GM18505 (cell line): ENCODE measurements around the gene NEK1.
"Not testable (repeated sequence)": the region's sequence is repeated elsewhere in the genome, so short reads cannot be mapped to it uniquely, and the experiment has no call there.

Source experiments
- ATAC-seq: cut with Tn5 transposase; IDR thresholded peaks from one replicate; pipeline ENCODE4 v1.9.1; 2021; ENCODE audit not compliant: unreplicated experiment
- POLR2A ChIP-seq: IDR thresholded peaks from 4 replicates; pipeline ENCODE4 v1.6.1; 2011; ENCODE audit warnings: borderline replicate concordance; ENCODE audit not compliant: insufficient read depth, insufficient read length; ENCODE audit errors: extremely low read depth

The NEK1 gene

DNA sequence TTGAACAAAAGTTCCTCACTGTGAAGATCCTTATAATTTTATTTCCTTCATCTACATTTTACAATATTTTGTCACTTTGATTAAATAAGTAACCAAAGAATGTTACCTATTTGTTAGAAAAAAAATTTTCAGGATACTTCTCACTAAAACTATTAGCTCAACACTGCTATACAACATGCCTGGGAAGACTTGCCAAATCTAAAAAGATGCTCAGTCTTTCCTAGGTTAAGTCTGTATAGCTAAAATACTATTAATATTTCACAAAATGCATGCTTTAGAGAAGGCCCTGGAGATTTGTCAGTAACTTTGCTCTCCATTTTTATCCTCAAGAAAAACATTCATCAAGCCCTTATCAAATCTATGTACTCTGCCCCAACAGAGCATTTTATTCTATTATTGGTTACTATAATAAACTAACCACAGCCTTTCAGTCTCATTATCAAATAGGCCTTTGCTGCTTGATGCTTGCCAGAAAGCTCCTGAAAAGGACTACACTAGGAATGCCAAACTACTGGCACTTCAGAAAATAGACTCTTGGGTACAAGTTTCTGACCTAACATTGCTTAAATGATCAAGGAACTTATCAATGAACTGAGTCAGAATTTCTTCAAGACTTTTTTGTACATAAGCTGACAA is 17.7 kb downstream of the NEK1 start:
- TF ChIP-seq POLR2A: no peak
- no peak for ATAC-seq

DNA sequence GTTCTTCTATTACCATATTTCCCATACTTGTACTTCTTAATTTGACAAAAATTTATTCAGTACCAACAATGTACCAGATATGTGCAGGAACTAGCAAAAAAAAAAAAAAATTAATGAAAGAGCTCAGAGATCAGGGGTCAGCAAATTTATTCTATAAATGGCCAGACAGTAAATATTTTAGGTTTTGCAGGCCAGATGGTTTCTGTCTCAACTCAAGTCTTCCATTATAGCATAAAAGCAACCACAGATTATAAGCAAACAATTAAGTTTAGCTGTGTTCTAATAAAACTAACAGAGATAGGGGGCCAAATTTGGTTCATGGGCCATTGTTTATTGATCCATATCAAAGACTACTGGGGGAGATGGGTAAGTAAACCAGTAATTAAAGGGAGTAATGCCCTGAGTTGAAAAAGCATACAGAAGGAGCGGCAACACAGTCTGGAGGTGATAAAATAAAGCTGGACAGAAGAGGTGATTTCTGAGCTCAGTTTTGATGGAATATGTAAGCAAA is 19.3 kb downstream of the NEK1 start:
- ATAC-seq: no peak
- no peak for TF ChIP-seq POLR2A

DNA sequence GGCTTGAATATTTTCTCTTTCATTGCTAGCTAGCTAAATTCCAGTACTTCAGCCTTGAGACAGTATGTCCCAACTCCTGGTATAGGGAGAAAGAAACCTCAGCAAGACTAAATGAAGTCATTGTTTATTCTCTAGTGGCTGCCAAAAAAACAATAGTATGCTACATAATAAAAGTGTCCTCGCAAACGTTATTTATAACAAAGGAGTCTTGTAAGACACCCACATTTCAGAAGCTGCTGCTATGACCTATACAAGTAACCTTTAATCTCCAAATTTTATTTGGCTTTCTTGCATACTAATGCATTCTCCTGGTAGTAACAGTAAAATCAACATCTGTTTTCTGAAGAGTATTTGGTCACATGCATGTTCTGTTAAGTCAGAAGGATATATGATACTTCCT is 28.8 kb downstream of the NEK1 start:
- no peak for ATAC-seq
- TF ChIP-seq POLR2A: no peak

DNA sequence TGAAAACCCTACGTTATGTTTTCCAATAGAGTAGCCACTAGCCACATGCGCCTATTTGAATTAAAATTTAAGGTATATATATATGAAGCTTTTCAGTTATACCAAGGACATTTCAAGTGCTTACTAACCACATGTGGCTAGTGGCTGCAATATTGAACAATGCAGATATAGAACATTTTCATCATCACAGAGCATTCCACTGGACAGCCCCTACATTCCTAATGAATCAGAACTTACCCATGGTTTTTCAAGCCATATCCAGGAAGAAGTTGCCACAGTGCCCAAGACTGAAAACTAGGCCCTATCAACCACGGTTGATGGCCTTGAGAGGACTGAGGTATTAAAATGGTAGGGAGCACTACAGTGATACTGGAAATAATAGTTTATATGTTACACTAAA is 29.7 kb downstream of the NEK1 start:
- no peak for ATAC-seq
- TF ChIP-seq POLR2A: no peak

DNA sequence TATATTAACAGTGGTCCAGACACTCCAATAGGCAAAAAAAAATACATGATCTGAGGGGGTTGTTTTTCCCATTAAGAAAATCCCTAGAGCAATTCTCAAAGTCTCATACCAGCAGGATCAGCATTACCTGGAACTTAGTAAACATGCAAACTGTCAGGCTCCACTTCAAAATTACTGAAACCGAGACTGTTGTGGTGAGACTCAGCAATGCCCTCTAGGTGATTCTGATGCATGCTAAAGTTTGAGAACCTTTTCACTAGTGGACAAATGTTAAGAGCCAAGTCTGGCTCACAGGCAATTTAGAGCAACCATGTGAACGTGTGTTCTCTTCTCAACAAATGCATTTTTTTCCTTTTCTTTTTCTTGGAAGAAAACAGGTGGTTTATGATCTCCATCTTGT is 30.2 kb downstream of the NEK1 start:
- peak; percentile 93 for ATAC-seq

DNA sequence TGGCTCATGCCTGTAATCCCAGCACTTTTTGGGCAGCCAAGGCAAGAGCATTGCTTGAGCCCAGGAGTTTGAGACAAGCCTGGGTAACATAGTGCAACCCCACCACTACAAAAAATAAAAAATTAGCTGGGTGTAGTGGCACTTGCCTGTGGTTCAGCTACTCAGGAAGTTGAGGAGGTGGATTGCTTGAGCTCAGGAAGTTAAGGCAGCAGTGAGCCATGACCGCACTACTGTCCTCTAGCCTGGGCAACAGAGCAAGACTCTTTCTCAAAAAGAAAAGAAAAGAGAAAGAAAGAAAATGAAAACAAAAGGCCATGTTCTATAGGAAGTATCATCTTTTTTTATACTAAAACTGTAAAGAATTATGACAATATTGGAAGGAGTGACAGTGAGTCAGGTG is 38.5 kb downstream of the NEK1 start:
- TF ChIP-seq POLR2A: no peak
- ATAC-seq: peak; percentile 68

More for the DNA sequence above, 30.2 kb downstream of the NEK1 start:
- TF ChIP-seq POLR2A: no peak

DNA sequence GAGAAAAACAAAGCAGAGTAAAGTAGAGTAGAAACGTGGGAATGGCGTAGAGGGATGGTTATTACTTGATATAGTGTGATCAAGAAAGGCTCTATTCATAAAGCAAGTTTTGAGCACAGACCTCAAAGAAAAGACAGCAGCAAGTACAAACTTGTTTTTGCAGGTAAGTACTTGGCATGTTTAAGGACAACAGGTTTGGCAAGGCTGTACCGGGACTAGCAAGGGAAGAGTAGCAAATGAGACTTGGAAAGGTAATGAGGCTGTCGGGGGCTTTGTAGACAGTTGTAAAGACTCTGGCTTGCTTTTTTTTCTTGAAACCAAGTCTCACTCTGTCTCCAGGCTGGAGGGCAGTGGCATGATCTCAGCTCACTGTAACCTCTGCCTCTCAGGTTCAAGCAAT is 40.9 kb downstream of the NEK1 start:
- ATAC-seq: no peak
- TF ChIP-seq POLR2A: no peak

DNA sequence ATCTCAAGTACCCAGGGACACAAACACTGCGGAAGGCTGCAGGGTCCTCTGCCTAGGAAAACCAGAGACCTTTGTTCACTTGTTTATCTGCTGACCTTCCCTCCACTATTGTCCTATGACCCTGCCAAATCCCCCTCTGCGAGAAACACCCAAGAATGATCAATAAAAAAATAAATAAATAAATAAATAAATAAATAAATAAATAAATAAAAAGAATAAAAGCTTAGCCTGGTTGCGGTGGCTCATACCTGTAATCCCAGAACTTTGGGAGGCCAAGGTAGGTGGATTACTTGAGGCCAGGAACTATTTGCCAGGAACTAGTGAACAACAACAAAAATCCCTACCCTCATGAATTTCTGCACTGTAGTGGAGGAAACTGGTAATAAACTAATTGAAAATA is 41.4 kb downstream of the NEK1 start:
- not testable (repeated sequence) for ATAC-seq

DNA sequence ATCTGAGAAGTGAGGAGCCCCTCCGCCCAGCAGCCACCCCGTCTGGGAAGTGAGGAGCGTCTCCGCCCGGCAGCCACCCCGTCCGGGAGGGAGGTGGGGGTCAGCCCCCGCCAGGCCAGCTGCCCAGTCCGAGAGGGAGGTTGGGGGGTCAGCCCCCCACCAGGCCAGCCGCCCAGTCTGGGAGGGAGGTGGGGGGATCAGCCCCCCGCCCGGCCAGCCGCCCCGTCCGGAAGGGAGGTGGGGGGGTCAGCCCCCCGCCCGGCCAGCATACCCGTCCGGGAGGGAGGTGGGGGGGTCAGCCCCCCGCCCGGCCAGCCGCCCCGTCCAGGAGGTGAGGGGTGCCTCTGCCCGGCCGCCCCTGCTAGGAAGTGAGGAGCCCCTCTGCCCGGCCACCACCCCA is 42.1 kb downstream of the NEK1 start:
- ATAC-seq: not testable (repeated sequence)

DNA sequence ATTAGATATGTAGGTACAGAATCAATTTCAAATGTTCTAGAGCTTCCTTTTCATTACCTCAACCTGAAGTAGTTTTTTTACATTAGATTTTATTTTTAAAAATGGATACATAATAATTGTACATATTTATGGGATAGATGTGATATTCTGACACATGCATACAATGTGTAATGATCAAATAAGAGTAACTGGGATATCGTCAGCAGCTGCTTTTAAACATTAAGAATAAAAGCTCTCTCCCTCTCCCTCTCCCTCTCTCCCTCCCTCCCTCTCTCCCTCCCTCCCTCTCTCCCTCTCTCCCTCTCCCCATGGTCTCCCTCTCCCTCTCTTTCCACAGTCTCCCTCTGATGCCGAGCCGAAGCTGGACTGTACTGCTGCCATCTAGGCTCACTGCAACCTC is 43.2 kb downstream of the NEK1 start:
- ATAC-seq: not testable (repeated sequence)

DNA sequence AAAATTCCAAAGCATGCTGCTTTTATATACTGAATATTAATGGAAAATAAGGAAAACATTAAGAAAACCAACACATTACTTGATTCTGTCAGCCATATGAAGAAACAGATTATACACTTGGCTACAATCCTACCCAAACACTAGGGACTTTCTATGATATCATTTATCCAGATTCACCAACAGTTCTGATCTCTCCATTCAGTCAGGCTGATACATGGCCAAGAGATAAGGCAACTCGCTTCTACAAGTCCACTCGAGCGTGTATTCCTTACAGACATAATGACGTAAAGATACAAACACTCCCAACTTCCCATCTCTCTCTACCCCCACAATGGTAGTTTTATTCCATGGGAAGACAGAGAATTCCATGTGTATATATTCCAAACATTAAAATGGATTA is 44.5 kb downstream of the NEK1 start:
- ATAC-seq: no peak
- no peak for TF ChIP-seq POLR2A

DNA sequence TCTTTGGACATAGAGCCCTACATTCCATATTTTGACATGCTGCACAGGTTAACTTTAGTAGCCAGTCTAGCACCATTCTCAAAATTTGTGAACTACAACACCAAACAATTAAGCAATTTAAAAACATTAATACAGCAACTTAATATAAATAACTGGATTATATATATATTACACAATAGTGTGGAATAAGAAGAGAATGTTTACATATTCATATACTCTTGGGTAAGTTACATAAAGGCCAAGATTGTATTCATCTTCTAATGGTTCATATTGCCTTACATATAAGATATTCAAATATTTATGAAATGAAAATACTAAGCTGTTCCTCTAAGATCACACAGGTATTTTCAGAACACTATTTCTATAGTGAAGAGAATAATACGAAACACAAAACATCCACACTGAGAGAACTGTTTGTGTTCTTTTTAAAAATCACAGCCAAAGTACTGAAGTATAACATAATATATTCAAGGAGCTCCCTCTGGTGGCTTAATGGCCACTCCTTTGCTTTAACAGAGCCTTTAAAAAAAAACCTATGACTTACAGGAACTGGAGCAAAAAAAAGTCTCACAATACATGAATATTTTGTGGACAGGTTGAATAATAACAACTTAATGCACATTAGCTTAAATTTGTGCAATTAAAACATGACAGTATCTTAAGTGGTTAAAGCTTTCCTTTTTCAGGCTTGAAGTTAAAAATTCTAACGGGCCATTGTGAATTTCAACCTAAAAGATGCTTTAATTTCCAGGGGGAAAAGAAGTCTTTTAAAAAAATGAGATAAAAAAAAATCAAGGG is 46.2 kb downstream of the NEK1 start:
- no peak for TF ChIP-seq POLR2A
- peak; percentile 85 for ATAC-seq

DNA sequence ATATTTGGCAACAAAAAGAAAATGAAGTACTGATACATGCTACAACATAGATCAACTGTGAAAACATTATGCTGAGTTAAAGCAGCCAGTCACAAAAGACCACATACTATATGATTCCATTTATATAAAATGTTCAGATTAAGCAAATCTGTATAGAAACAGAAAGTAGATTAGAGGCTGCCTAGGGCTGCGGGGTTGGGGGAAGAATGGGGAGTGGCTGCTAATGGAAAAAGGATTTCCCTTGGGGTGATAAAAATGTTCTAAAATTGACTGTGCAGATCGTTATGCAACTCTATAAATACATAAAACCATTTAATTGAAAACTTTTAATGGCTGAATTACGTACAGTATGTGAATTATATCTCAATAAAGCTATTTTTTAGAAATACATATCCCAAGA is 46.8 kb downstream of the NEK1 start:
- no peak for TF ChIP-seq POLR2A
- no peak for ATAC-seq

DNA sequence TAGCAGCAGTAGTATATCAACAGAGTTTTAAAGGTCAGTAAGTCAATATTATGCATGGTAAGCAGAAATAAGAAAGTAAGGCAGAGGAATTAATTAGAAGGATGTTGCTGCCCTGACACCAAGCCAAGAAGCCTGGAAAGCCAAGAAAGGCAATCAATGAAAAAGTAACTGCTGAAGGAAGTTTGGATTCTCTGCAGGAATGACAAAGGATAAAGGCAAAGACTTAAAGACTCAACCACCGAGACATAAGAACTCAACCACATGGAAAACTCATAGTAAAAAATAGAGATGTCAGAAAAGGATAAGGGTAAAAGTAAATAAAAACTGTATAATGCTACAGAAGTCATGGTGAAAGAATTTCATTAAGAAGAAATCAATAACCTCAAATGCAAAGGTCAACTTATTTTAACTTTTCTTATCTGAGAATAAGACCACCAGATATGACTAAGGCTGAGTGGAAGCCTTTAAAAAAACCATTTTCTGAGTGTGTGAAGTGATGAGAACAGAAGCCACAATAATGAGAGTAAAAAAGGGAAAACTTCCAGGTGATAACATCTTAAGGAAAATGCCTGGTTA is 55.2 kb downstream of the NEK1 start:
- no peak for ATAC-seq
- no peak for TF ChIP-seq POLR2A

DNA sequence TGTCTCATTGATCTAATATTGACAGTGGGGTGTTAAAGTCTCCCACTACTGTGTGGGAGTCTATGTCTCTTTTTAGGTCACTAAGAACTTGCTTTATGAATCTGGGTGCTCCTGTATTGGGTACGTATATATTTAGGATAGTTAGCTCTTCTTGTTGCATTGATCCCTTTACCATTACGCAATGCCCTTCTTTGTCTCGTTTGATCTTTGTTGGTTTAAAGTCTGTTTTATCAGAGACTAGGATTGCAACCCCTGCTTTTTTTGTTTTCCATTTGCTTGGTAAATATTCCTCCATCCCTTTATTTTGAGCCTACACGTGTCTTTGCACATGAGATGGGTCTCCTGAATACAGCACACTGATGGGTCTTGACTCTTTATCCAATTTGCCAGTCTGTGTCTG is 65.8 kb downstream of the NEK1 start:
- not testable (repeated sequence) for ATAC-seq

DNA sequence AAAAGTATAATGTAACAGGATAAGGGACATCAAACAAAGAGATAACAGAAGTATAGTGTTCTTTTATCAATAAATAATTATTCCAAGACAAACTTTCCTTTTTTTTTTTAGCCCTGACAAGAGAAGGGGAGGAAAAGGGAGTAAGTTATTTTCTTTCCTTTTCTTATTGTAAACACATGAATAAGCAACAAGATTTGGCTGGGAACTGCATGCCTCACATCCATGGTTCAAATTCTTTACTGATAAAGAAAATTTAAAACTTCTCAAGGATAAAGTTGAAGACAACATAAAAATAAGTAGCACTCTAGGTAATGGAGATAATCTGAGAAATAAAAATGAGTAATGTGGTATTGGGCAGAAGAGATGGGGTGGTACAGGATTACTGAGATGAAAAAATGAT is 71.6 kb downstream of the NEK1 start:
- no peak for ATAC-seq
- no peak for TF ChIP-seq POLR2A
